HEK293 (cell line): Measurements from ENCODE around the gene ASCC2.
A peak's percentile ranks its signal among the peaks of the same experiment; 100 is the strongest.

Source experiments
- BCL11B ChIP-seq: fragments of 450-650 bp; formaldehyde crosslinking; IDR thresholded peaks from 2 replicates; pipeline ENCODE4 v1.5.1; 2016; ENCODE audit warnings: low read depth, missing biosample characterization, missing genetic modification characterization
- EGR2 ChIP-seq: fragments of 450-650 bp; formaldehyde crosslinking; IDR thresholded peaks from 2 replicates; pipeline ENCODE4 v1.5.1; 2016; ENCODE audit warnings: low read depth, missing biosample characterization, missing genetic modification characterization
- HOXC10 ChIP-seq: sonication (generic); formaldehyde crosslinking; IDR thresholded peaks from 2 replicates; pipeline ENCODE4 v1.8.1; 2023; ENCODE audit warnings: mild to moderate bottlenecking, missing genetic modification reagents
- KLF16 ChIP-seq: fragments of 450-650 bp; formaldehyde crosslinking; IDR thresholded peaks from 2 replicates; pipeline ENCODE4 v1.5.1; 2017; ENCODE audit warnings: missing biosample characterization, missing genetic modification characterization
- SALL2 ChIP-seq: fragments of 450-650 bp; formaldehyde crosslinking; IDR thresholded peaks from 2 replicates; pipeline ENCODE4 v1.5.0; 2017; ENCODE audit warnings: missing biosample characterization, mild to moderate bottlenecking, missing genetic modification characterization, borderline replicate concordance
- SCRT2 ChIP-seq: fragments of 450-650 bp; formaldehyde crosslinking; IDR thresholded peaks from 2 replicates; pipeline ENCODE4 v1.5.1; 2016; ENCODE audit warnings: missing biosample characterization, missing genetic modification characterization
- SP2 ChIP-seq: fragments of 450-650 bp; formaldehyde crosslinking; IDR thresholded peaks from 2 replicates; pipeline ENCODE4 v1.5.1; 2016; ENCODE audit warnings: missing biosample characterization, missing genetic modification characterization
- SP7 ChIP-seq: fragments of 450-650 bp; formaldehyde crosslinking; IDR thresholded peaks from 2 replicates; pipeline ENCODE4 v1.5.1; 2016; ENCODE audit warnings: missing biosample characterization, missing genetic modification characterization
- YY1 ChIP-seq: fragments of 450-650 bp; formaldehyde crosslinking; IDR thresholded peaks from 2 replicates; pipeline ENCODE4 v1.5.1; 2018; ENCODE audit warnings: missing biosample characterization, missing genetic modification characterization
- YY2 ChIP-seq: fragments of 450-650 bp; formaldehyde crosslinking; IDR thresholded peaks from 2 replicates; pipeline ENCODE4 v1.5.1; 2016; ENCODE audit warnings: missing biosample characterization, missing genetic modification characterization
- ZBTB1 ChIP-seq: fragments of 450-650 bp; formaldehyde crosslinking; IDR thresholded peaks from 2 replicates; pipeline ENCODE4 v1.5.1; 2016; ENCODE audit warnings: missing biosample characterization, missing genetic modification characterization
- ZBTB17 ChIP-seq: fragments of 450-650 bp; formaldehyde crosslinking; IDR thresholded peaks from 2 replicates; pipeline ENCODE4 v1.5.1; 2016; ENCODE audit warnings: missing biosample characterization, missing genetic modification characterization
- ZBTB48 ChIP-seq: fragments of 450-650 bp; formaldehyde crosslinking; IDR thresholded peaks from 2 replicates; pipeline ENCODE4 v1.5.1; 2016; ENCODE audit warnings: missing biosample characterization, missing genetic modification characterization
- ZEB2 ChIP-seq: fragments of 450-650 bp; formaldehyde crosslinking; IDR thresholded peaks from 2 replicates; pipeline ENCODE4 v1.5.1; 2016; ENCODE audit warnings: missing biosample characterization, missing genetic modification characterization
- ZFP37 ChIP-seq: fragments of 450-650 bp; formaldehyde crosslinking; IDR thresholded peaks from 2 replicates; pipeline ENCODE4 v1.5.1; 2016; ENCODE audit warnings: missing biosample characterization, missing genetic modification characterization
- ZFP69B ChIP-seq: fragments of 450-650 bp; formaldehyde crosslinking; IDR thresholded peaks from 2 replicates; pipeline ENCODE4 v1.5.1; 2016; ENCODE audit warnings: missing biosample characterization, missing genetic modification characterization
- ZNF155 ChIP-seq: fragments of 450-650 bp; formaldehyde crosslinking; IDR thresholded peaks from 2 replicates; pipeline ENCODE4 v1.5.1; 2016; ENCODE audit warnings: missing biosample characterization, missing genetic modification characterization
- ZNF2 ChIP-seq: fragments of 450-650 bp; formaldehyde crosslinking; IDR thresholded peaks from 2 replicates; pipeline ENCODE4 v1.5.1; 2016; ENCODE audit warnings: missing biosample characterization, missing genetic modification characterization
- ZNF24 ChIP-seq: fragments of 450-650 bp; formaldehyde crosslinking; IDR thresholded peaks from 2 replicates; pipeline ENCODE4 v1.5.1; 2016; ENCODE audit warnings: missing biosample characterization, missing genetic modification characterization
- ZNF266 ChIP-seq: fragments of 450-650 bp; formaldehyde crosslinking; IDR thresholded peaks from 2 replicates; pipeline ENCODE4 v1.5.1; 2016; ENCODE audit warnings: missing biosample characterization, missing genetic modification characterization, low read depth
- ZNF274 ChIP-seq, 2 experiments: fragments of 200-500 bp in 1 of 2; fragments of 450-650 bp in 1 of 2; sonication (Bioruptor generic) in 1 of 2; formaldehyde crosslinking in 1 of 2; IDR thresholded peaks; 2 replicates each; pipeline versions ENCODE4 v1.5.1 to v1.6.1; 2014 to 2016; ENCODE audit warnings: borderline replicate concordance in 1 of 2, inconsistent platforms in 1 of 2, low read length in 1 of 2, missing biosample characterization in 1 of 2, missing genetic modification characterization in 1 of 2
- ZNF48 ChIP-seq: fragments of 450-650 bp; formaldehyde crosslinking; IDR thresholded peaks from 2 replicates; pipeline ENCODE4 v1.5.1; 2016; ENCODE audit warnings: missing biosample characterization, missing genetic modification characterization
- ZNF610 ChIP-seq: fragments of 450-650 bp; formaldehyde crosslinking; IDR thresholded peaks from 2 replicates; pipeline ENCODE4 v1.5.1; 2016; ENCODE audit warnings: missing biosample characterization, missing genetic modification characterization, borderline replicate concordance
- ZNF621 ChIP-seq: fragments of 450-650 bp; formaldehyde crosslinking; IDR thresholded peaks from 2 replicates; pipeline ENCODE4 v1.5.1; 2017; ENCODE audit warnings: missing biosample characterization, missing genetic modification characterization
- ZNF639 ChIP-seq: fragments of 450-650 bp; formaldehyde crosslinking; IDR thresholded peaks from 2 replicates; pipeline ENCODE4 v1.5.1; 2016; ENCODE audit warnings: missing biosample characterization, missing genetic modification characterization
- ZNF654 ChIP-seq: fragments of 450-650 bp; formaldehyde crosslinking; IDR thresholded peaks from 2 replicates; pipeline ENCODE4 v1.5.1; 2016; ENCODE audit warnings: low read depth, missing biosample characterization, missing genetic modification characterization
- ZNF658 ChIP-seq: fragments of 450-650 bp; formaldehyde crosslinking; IDR thresholded peaks from 2 replicates; pipeline ENCODE4; 2016; ENCODE audit warnings: missing biosample characterization, missing genetic modification characterization
- ZNF76 ChIP-seq: fragments of 450-650 bp; formaldehyde crosslinking; IDR thresholded peaks from 2 replicates; pipeline ENCODE4; 2016; ENCODE audit warnings: low read depth, missing biosample characterization, missing genetic modification characterization, borderline replicate concordance
- ZNF776 ChIP-seq: fragments of 450-650 bp; formaldehyde crosslinking; IDR thresholded peaks from 2 replicates; pipeline ENCODE4 v1.5.0; 2017; ENCODE audit warnings: missing biosample characterization, missing genetic modification characterization, borderline replicate concordance
- TF ChIP-seq, protein P1 (sequence below): fragments of 450-650 bp; formaldehyde crosslinking; conservative IDR thresholded peaks from 2 replicates; pipeline ENCODE4 v1.5.1; 2016; ENCODE audit warnings: low read depth, missing biosample characterization, missing genetic modification characterization
- TF ChIP-seq, protein P2 (sequence below): IDR thresholded peaks from 2 replicates; pipeline ENCODE4 v1.6.1; 2011; ENCODE audit warnings: mild to moderate bottlenecking, low read depth, low read length, borderline replicate concordance
- TF ChIP-seq, protein P3 (sequence below): fragments of 450-650 bp; formaldehyde crosslinking; IDR thresholded peaks from 2 replicates; pipeline ENCODE4 v1.5.1; 2016; ENCODE audit warnings: missing biosample characterization, missing genetic modification characterization

ASCC2 gene

DNA sequence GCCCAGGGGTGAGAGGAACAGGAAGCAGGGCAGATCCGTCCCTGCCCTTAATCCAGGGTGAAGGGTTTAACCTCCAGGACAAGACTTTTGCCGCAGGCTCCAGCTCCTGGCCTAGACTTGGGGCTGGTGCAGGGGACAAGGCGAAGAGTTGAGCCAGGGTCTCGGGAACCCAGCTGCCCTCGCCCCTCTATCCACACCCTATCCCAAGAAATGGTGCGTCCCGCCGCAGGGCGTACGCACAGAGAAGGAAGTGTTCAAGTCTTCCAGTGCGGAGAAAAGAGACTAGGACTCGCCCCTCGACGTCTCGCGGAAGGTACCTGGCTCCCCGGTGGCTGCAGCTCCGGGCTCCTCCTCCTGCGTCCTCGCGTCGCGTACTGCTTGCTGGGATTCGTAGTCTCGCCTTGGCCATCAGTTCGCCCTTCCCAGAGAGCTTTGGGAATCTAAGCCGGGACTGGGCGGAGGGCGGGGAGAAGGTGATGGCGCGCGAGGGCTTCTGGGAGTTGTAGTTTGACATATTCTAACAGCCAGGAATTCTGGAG, 71.4 kb downstream of the ASCC2 start, which contains the start of gene ZMAT5 (continued):
- TF ChIP-seq, protein P1, sequence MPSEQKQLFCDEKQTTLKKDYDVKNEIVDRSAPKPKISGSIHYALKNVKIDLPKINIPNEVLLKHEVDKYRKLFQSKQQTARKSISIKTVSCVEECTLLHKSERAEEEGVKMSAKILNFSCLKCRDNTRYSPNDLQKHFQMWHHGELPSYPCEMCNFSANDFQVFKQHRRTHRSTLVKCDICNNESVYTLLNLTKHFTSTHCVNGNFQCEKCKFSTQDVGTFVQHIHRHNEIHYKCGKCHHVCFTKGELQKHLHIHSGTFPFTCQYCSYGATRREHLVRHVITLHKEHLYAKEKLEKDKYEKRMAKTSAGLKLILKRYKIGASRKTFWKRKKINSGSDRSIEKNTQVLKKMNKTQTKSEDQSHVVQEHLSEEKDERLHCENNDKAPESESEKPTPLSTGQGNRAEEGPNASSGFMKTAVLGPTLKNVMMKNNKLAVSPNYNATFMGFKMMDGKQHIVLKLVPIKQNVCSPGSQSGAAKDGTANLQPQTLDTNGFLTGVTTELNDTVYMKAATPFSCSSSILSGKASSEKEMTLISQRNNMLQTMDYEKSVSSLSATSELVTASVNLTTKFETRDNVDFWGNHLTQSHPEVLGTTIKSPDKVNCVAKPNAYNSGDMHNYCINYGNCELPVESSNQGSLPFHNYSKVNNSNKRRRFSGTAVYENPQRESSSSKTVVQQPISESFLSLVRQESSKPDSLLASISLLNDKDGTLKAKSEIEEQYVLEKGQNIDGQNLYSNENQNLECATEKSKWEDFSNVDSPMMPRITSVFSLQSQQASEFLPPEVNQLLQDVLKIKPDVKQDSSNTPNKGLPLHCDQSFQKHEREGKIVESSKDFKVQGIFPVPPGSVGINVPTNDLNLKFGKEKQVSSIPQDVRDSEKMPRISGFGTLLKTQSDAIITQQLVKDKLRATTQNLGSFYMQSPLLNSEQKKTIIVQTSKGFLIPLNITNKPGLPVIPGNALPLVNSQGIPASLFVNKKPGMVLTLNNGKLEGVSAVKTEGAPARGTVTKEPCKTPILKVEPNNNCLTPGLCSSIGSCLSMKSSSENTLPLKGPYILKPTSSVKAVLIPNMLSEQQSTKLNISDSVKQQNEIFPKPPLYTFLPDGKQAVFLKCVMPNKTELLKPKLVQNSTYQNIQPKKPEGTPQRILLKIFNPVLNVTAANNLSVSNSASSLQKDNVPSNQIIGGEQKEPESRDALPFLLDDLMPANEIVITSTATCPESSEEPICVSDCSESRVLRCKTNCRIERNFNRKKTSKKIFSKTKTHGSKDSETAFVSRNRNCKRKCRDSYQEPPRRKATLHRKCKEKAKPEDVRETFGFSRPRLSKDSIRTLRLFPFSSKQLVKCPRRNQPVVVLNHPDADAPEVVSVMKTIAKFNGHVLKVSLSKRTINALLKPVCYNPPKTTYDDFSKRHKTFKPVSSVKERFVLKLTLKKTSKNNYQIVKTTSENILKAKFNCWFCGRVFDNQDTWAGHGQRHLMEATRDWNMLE (tag by site-specific recombination) = no peak
- no peak for TF ChIP-seq ZFP37 (tag by site-specific recombination)
- no peak for TF ChIP-seq ZNF776
- TF ChIP-seq ZNF654 (tag by site-specific recombination) = no peak
- TF ChIP-seq ZEB2 (tag by site-specific recombination) = 0 out of 2 replicates have a peak, but pooled peaks have one; percentile 52
- TF ChIP-seq YY1 (tag by site-specific recombination) = no peak
- no peak for TF ChIP-seq EGR2 (tag by site-specific recombination)
- TF ChIP-seq ZNF266 (tag by site-specific recombination) = no peak
- 0 out of 2 replicates have a peak, but pooled peaks have one; percentile 33 for TF ChIP-seq ZNF24
- TF ChIP-seq ZNF621 (tag by site-specific recombination) = no peak
- TF ChIP-seq ZFP69B = no peak
- no peak for TF ChIP-seq ZNF639 (tag by site-specific recombination)
- no peak for TF ChIP-seq ZNF658
- no peak for TF ChIP-seq ZNF610 (tag by site-specific recombination)
- no peak for TF ChIP-seq ZNF155 (tag by site-specific recombination)
- TF ChIP-seq SCRT2 (tag by site-specific recombination) = peak; percentile 87
- peak; percentile 99 for TF ChIP-seq ZNF76 (tag by site-specific recombination)
- TF ChIP-seq HOXC10 = 0 out of 2 replicates have a peak, but pooled peaks have one; percentile 58
- peak; percentile 81 for TF ChIP-seq SP2
- TF ChIP-seq, protein P2, sequence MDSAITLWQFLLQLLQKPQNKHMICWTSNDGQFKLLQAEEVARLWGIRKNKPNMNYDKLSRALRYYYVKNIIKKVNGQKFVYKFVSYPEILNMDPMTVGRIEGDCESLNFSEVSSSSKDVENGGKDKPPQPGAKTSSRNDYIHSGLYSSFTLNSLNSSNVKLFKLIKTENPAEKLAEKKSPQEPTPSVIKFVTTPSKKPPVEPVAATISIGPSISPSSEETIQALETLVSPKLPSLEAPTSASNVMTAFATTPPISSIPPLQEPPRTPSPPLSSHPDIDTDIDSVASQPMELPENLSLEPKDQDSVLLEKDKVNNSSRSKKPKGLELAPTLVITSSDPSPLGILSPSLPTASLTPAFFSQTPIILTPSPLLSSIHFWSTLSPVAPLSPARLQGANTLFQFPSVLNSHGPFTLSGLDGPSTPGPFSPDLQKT = no peak
- TF ChIP-seq, protein P3, sequence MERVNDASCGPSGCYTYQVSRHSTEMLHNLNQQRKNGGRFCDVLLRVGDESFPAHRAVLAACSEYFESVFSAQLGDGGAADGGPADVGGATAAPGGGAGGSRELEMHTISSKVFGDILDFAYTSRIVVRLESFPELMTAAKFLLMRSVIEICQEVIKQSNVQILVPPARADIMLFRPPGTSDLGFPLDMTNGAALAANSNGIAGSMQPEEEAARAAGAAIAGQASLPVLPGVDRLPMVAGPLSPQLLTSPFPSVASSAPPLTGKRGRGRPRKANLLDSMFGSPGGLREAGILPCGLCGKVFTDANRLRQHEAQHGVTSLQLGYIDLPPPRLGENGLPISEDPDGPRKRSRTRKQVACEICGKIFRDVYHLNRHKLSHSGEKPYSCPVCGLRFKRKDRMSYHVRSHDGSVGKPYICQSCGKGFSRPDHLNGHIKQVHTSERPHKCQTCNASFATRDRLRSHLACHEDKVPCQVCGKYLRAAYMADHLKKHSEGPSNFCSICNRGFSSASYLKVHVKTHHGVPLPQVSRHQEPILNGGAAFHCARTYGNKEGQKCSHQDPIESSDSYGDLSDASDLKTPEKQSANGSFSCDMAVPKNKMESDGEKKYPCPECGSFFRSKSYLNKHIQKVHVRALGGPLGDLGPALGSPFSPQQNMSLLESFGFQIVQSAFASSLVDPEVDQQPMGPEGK = peak; percentile 26; the same call in 1 of the 2 replicates
- TF ChIP-seq ZBTB1 (tag by site-specific recombination) = no peak
- TF ChIP-seq SP7 (tag by site-specific recombination) = no peak
- no peak for TF ChIP-seq YY2 (tag by site-specific recombination)
- TF ChIP-seq SALL2 (tag by site-specific recombination) = no peak
- no peak for TF ChIP-seq ZNF274 (IDR thresholded peaks at IDR 0.05; ENCODE audit: low read length)
- no peak for TF ChIP-seq ZNF274 (tag by site-specific recombination; IDR thresholded peaks at IDR 0.05; ENCODE audit: borderline replicate concordance)
- TF ChIP-seq KLF16 (tag by site-specific recombination) = no peak
- peak; percentile 71; the same call in 1 of the 2 replicates for TF ChIP-seq ZBTB48
- peak; percentile 98 for TF ChIP-seq ZBTB17 (tag by site-specific recombination)
- no peak for TF ChIP-seq ZNF2 (tag by site-specific recombination)
- TF ChIP-seq BCL11B (tag by site-specific recombination) = no peak
- TF ChIP-seq ZNF48 (tag by site-specific recombination) = no peak
